GM18861 (cell line): ENCODE data around the gene IQCE.
A peak's percentile ranks its signal among the peaks of the same experiment; 100 is the strongest.

ENCODE experiments used
- ATAC-seq: cut with Tn5 transposase; IDR thresholded peaks from one replicate; pipeline ENCODE4 v1.9.1; 2021; ENCODE audit not compliant: unreplicated experiment

The IQCE gene

GRCh38 chr7:2558629-2559282, at the start of gene IQCE:
IQCE (plus strand) TSS chr7:2558979; CDS start chr7:2559182, 203 bp downstream.
- ATAC-seq, result peak; percentile 59

- ATAC-seq, result no peak
These were observed 49.4 kb upstream of the IQCE start for GRCh38 chr7:2509298-2509906.

- no peak for ATAC-seq
These were observed 48.5 kb upstream of the IQCE start for GRCh38 chr7:2510130-2510776.

- no peak for ATAC-seq
These were observed 47.6 kb upstream of the IQCE start for GRCh38 chr7:2510909-2511768.

GRCh38 chr7:2511769-2512168, 47.0 kb upstream of the IQCE start:
- no peak for ATAC-seq

- no peak for ATAC-seq
These were observed 46.6 kb upstream of the IQCE start for GRCh38 chr7:2512179-2512661.

- ATAC-seq, result no peak
These were observed 46.1 kb upstream of the IQCE start for GRCh38 chr7:2512713-2513112.

- ATAC-seq, result no peak
These were observed 45.1 kb upstream of the IQCE start for GRCh38 chr7:2513702-2514101.

GRCh38 chr7:2514473-2515423, 44.0 kb upstream of the IQCE start:
- no peak for ATAC-seq

- ATAC-seq, result no peak
These were observed 43.2 kb upstream of the IQCE start for GRCh38 chr7:2515424-2516193.

- ATAC-seq, result no peak
These were observed 42.6 kb upstream of the IQCE start for GRCh38 chr7:2516194-2516555.

GRCh38 chr7:2517026-2517425, 41.8 kb upstream of the IQCE start:
- no peak for ATAC-seq

- ATAC-seq, result no peak
These were observed 40.9 kb upstream of the IQCE start for GRCh38 chr7:2517678-2518507.

GRCh38 chr7:2518737-2519118, 40.1 kb upstream of the IQCE start:
- no peak for ATAC-seq

GRCh38 chr7:2519119-2519930, 39.5 kb upstream of the IQCE start, which contains the start of gene LFNG:
LFNG (plus strand) TSS chr7:2519774; CDS start chr7:2519862, 88 bp downstream.
- ATAC-seq, result peak; percentile 69

- ATAC-seq, result no peak
These were observed 38.5 kb upstream of the IQCE start for GRCh38 chr7:2520131-2520760.

GRCh38 chr7:2520761-2521290, 38.0 kb upstream of the IQCE start:
- no peak for ATAC-seq
